Glutamatergic neuron (in vitro differentiated cells): ENCODE measurements around the gene TGFB2. TPM values are rescaled to one million over a fixed set of nuclear protein-coding genes. Genes with fewer than 3 reads are reported as not detected.
A peak's percentile ranks its signal among the peaks of the same experiment; 100 is the strongest.
"Not testable (repeated sequence)": the region's sequence is repeated elsewhere in the genome, so short reads cannot be mapped to it uniquely, and the experiment has no call there.

ENCODE experiments used
- DNase-seq: peaks from one replicate; pipeline ENCODE4 v3.0.0; 2022
- H3K27ac Mint-ChIP-seq: one replicate; pipeline ENCODE4 v1.8.0; 2020; ENCODE audit warnings: mild to moderate bottlenecking, mixed read lengths, inconsistent platforms; ENCODE audit not compliant: unreplicated experiment
- H3K27me3 Mint-ChIP-seq: one replicate; pipeline ENCODE4 v1.8.0; 2020; ENCODE audit warnings: mild to moderate bottlenecking, moderate library complexity, mixed read lengths, inconsistent platforms; ENCODE audit not compliant: unreplicated experiment
- H3K36me3 Mint-ChIP-seq: one replicate; pipeline ENCODE4 v1.8.0; 2020; ENCODE audit warnings: mild to moderate bottlenecking, mixed read lengths, inconsistent platforms; ENCODE audit not compliant: unreplicated experiment
- H3K4me1 Mint-ChIP-seq: one replicate; pipeline ENCODE4 v1.8.0; 2020; ENCODE audit warnings: mild to moderate bottlenecking, low read depth, mixed read lengths, inconsistent platforms; ENCODE audit not compliant: unreplicated experiment
- H3K4me3 Mint-ChIP-seq: one replicate; pipeline ENCODE4 v1.8.0; 2020; ENCODE audit warnings: mild to moderate bottlenecking, mixed read lengths, inconsistent platforms; ENCODE audit not compliant: unreplicated experiment
- H3K9me3 Mint-ChIP-seq: one replicate; pipeline ENCODE4 v1.8.0; 2020; ENCODE audit warnings: mild to moderate bottlenecking, moderate library complexity, mixed read lengths, inconsistent platforms; ENCODE audit not compliant: unreplicated experiment
- total RNA-seq: library from RNA; stranded (reverse); fragmentation: NEBNext Ultra II Directional; extraction: Animal tissue kit (Norgen Biotek cat#: 25700); gene quantifications from one replicate; pipeline ENCODE4 v1.2.1, GENCODE V29; 2021; ENCODE audit not compliant: unreplicated experiment
- TF ChIP-seq, protein P1 (sequence below): fragments of 200-600 bp; sonication (generic); IDR thresholded peaks from one replicate; pipeline ENCODE4 v1.5.0; 2021; ENCODE audit not compliant: partially characterized antibody, unreplicated experiment

TGFB2 gene
- total RNA-seq, 1 donor from 2014 or later, result 2.0 TPM

DNA sequence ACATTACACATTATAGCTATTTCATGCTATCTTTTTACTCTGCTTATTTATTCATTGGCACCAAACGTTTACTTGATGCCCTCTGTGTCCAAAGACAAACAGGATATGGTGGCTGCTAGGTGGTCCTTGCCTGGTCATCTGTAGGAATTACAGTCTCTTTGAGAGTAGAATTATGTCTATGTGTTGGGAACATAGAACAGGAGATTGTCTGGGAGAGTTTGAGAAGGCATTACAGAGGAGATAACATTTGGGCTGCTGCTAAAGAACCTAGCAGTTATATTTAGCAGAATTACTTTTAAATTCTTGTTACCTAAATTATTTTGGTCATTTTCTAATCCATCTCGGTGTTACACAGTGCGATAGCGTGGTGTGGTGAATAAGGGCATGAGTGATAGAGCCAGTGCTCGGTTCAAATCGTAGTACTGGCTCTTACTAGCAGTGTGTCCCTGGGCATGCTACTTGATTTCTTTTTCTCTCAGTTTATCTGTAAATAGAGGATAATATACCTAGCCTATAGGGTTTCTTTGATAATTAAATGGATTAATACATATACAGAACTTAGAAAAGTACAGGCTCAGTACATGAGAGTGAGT is 39.6 kb upstream of the TGFB2 start:
- TF ChIP-seq, protein P1, sequence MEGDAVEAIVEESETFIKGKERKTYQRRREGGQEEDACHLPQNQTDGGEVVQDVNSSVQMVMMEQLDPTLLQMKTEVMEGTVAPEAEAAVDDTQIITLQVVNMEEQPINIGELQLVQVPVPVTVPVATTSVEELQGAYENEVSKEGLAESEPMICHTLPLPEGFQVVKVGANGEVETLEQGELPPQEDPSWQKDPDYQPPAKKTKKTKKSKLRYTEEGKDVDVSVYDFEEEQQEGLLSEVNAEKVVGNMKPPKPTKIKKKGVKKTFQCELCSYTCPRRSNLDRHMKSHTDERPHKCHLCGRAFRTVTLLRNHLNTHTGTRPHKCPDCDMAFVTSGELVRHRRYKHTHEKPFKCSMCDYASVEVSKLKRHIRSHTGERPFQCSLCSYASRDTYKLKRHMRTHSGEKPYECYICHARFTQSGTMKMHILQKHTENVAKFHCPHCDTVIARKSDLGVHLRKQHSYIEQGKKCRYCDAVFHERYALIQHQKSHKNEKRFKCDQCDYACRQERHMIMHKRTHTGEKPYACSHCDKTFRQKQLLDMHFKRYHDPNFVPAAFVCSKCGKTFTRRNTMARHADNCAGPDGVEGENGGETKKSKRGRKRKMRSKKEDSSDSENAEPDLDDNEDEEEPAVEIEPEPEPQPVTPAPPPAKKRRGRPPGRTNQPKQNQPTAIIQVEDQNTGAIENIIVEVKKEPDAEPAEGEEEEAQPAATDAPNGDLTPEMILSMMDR, result no peak
- H3K27ac Mint-ChIP-seq, result peak overlapping the region; percentile 63
- DNase-seq, result no peak

DNA sequence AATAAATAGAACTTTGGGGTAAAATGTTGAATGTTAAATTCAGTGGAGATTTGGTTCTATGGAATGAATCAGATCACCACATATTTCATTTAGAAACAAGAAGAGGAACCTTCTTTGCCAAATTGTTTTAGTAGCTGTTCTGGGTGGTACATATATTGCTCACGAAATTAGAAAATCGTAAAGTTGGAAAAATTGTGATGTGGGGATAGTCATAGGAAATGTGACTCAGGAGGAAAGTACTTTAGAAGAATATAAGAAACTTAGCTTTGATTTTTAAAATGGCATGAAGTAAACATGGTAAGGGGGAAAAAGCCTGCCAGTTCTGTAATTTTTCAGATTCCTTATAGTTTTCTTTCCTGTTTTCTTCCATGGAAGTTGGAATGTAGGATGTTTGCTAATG is 32.6 kb upstream of the TGFB2 start:
- no peak for DNase-seq
- no peak overlapping the region for H3K27ac Mint-ChIP-seq
- H3K36me3 Mint-ChIP-seq, result peaks cover 6% of the 10 kb centered on the region
- no peaks in the 10 kb centered on the region for H3K27me3 Mint-ChIP-seq
- peaks cover 2% of the 10 kb centered on the region for H3K4me1 Mint-ChIP-seq
- no peaks in the 10 kb centered on the region for H3K9me3 Mint-ChIP-seq
- TF ChIP-seq, protein P1, result no peak
- no peak overlapping the region for H3K4me3 Mint-ChIP-seq

More for the DNA sequence above, 39.6 kb upstream of the TGFB2 start:
- Mint-ChIP-seq H3K4me3 (no peak overlapping the region), H3K4me1 (peaks cover 18% of the 10 kb centered on the region), H3K27me3 (no peaks in the 10 kb centered on the region), H3K36me3 (no peaks in the 10 kb centered on the region), H3K9me3 (peaks cover 2% of the 10 kb centered on the region)

DNA sequence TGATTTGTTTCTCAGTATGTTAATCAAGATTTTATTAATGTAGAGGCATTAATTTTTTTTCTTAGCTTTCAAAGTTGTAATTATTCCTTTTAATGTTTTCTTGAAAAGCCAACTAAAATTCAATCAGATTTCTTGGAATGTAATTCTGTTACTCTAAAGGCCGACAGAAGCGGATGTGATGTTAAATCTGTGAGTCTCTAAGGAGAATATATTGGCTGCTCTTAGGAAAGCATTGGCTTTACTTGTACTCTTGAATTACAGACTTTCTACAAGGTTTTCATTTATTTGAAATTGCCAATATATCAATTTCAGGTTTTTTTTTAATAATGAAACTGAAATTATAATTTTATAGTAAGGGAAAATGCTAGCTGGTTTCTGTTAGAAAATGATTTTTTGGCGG is 30.8 kb upstream of the TGFB2 start:
- Mint-ChIP-seq H3K27ac (no peak overlapping the region), H3K27me3 (no peaks in the 10 kb centered on the region), H3K36me3 (peaks cover 6% of the 10 kb centered on the region), H3K4me1 (peaks cover 2% of the 10 kb centered on the region), H3K4me3 (no peak overlapping the region), H3K9me3 (no peaks in the 10 kb centered on the region)
- TF ChIP-seq, protein P1, result no peak
- no peak for DNase-seq

DNA sequence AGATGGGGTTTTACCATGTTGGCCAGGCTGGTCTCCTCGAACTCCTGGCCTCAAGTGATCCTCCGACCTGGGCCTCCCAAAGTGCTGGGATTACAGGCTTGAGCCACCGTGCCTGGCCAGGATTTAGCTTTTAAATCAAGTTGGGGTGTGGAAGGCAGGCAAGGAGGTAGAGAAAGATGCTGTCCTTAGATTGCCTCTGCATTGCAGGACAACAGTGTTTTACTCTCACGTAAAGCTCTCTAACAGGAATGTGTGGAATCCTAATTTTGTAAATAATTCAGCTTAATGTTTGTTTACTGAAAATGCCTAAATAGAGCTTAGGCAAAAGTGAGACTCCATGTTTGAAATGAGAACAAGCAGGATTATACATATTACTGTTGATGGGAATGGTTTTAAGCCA is 29.5 kb upstream of the TGFB2 start:
- DNase-seq, result no peak
- Mint-ChIP-seq H3K36me3 (peaks cover 6% of the 10 kb centered on the region), H3K4me3 (no peak overlapping the region), H3K9me3 (no peaks in the 10 kb centered on the region), H3K4me1 (peaks cover 2% of the 10 kb centered on the region), H3K27me3 (no peaks in the 10 kb centered on the region), H3K27ac (no peak overlapping the region)
- TF ChIP-seq, protein P1, result no peak

DNA sequence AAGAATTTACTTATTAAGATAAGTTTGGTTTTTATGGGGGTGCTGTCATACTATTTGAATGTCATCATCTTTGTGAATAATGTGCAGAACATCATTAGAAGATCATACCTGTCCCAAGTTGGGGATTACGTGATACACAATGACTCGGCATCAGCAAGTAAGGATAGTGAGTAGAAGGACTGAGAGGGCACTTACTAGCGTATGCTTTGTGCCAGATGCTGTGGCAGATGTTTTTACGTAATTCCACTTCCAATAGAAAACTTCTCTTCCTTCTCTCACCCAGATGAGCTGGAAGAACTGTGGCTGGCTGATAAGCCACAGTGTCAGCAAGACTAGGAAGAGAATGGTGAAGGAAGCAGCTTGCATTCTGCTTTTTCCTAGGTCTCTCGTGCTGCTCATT is 28.1 kb upstream of the TGFB2 start:
- Mint-ChIP-seq H3K27ac (no peak overlapping the region), H3K27me3 (no peaks in the 10 kb centered on the region), H3K4me3 (no peak overlapping the region), H3K4me1 (peaks cover 2% of the 10 kb centered on the region), H3K36me3 (no peaks in the 10 kb centered on the region), H3K9me3 (no peaks in the 10 kb centered on the region)
- TF ChIP-seq, protein P1, result no peak
- DNase-seq, result no peak

DNA sequence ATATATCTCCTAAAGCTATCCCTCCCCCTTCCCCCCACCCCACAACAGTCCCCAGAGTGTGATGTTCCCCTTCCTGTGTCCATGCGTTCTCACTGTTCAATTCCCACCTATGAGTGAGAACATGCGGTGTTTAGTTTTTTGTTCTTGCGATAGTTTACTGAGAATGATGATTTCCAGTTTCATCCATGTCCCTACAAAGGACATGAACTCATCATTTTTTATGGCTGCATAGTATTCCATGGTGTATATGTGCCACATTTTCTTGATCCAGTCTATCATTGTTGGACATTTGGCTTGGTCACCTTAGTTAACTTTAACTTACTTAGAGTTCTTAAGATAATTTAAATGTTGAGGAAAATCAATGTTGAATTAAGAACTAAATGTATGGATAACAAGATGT is 25.0 kb upstream of the TGFB2 start:
- not testable (repeated sequence) for H3K4me1 Mint-ChIP-seq, H3K36me3 Mint-ChIP-seq, H3K4me3 Mint-ChIP-seq, H3K27me3 Mint-ChIP-seq, DNase-seq, H3K9me3 Mint-ChIP-seq, H3K27ac Mint-ChIP-seq
